Transverse colon (tissue), 4 donors: ENCODE results near the gene MDGA2. TPM values are rescaled to one million over a fixed set of nuclear protein-coding genes. Genes with fewer than 3 reads are reported as not detected.

Experiments
- DNase-seq: peaks from one replicate; pipeline ENCODE4 v3.0.0-alpha.2; 2019
- H3K27ac ChIP-seq, 4 donors: fragments of 200-600 bp; sonication (generic); 2 replicates each; pipeline ENCODE4 v1.5.1; 2016 to 2018; ENCODE audit warnings: inconsistent platforms in 4 of 4
- H3K27me3 ChIP-seq: fragments of 200-600 bp; sonication (generic); 2 replicates; pipeline ENCODE4 v1.5.1; 2017; ENCODE audit warnings: inconsistent platforms
- H3K36me3 ChIP-seq, 4 donors: fragments of 200-600 bp; sonication (generic); 2 replicates each; pipeline ENCODE4 v1.5.1; 2017 to 2019; ENCODE audit warnings: inconsistent platforms in 4 of 4
- H3K4me1 ChIP-seq, 4 donors: fragments of 200-600 bp; sonication (generic); 2 replicates each; pipeline ENCODE4 v1.5.1; 2017 to 2020; ENCODE audit warnings: inconsistent platforms in 4 of 4
- H3K4me3 ChIP-seq, 4 donors: fragments of 200-600 bp; sonication (generic); 1 replicate in 1 of 4; 2 replicates in 3 of 4; pipeline versions ENCODE4 v1.5.1 to v1.6.1; 2017 to 2019; ENCODE audit warnings: inconsistent platforms in 4 of 4
- H3K9me3 ChIP-seq, 2 donors: fragments of 200-600 bp; sonication (generic); 2 replicates each; pipeline ENCODE4 v1.5.1; 2017 to 2019; ENCODE audit warnings: inconsistent platforms in 2 of 2
- CTCF ChIP-seq, 5 experiments: fragments of 200-600 bp in 3 of 5; fragments of 450-650 bp in 2 of 5; sonication (generic) in 3 of 5; IDR thresholded peaks; 1 replicate in 2 of 5; 2 replicates in 3 of 5; pipeline ENCODE4 v1.5.1; 2016 to 2017; ENCODE audit warnings: antibody characterized with exemption in 5 of 5, inconsistent platforms in 3 of 5, mild to moderate bottlenecking in 2 of 5, moderate library complexity in 1 of 5
- EP300 ChIP-seq: sonication (generic); formaldehyde crosslinking; IDR thresholded peaks from one replicate; pipeline ENCODE4 v1.6.1; 2017; ENCODE audit warnings: antibody characterized with exemption, low read depth
- POLR2A ChIP-seq: fragments of 450-650 bp; IDR thresholded peaks from one replicate; pipeline ENCODE4 v1.6.1; 2016; ENCODE audit warnings: antibody characterized with exemption, mild to moderate bottlenecking, moderate library complexity
- POLR2AphosphoS5 ChIP-seq, 3 donors: sonication (generic); formaldehyde crosslinking; IDR thresholded peaks; one replicate each; pipeline ENCODE4 v1.6.1; 2016; ENCODE audit warnings: antibody characterized with exemption in 3 of 3
- WGBS, 2 donors: methylation state at CpG; one replicate each; pipeline ENCODE4 v1.1.5; 2018; ENCODE audit warnings: low coverage in 1 of 2; 5-methylcytosine and 5-hydroxymethylcytosine counted together
- in situ Hi-C, 4 donors: fragments of 200-750 bp; cut with MboI; loops; one replicate each; pipeline versions ENCODE4 v1.15.0 to v1.15.1; 2017; ENCODE audit warnings: low sequenced_read_pairs in 3 of 4, low pct_ligation_motif_present in 1 of 4, low pct_unique_long_range_greater_than_20kb in 1 of 4
- intact Hi-C: fragments of 100-400 bp; cut with DNase I; formaldehyde crosslinking; loops from one replicate; pipeline ENCODE4 v1.15.1; 2023; ENCODE audit warnings: low total_unique reads
- total RNA-seq, 4 donors: library from RNA; depleted of rRNA; stranded (reverse); fragments of >200 nt; gene quantifications; one replicate each; pipeline ENCODE4 v1.1.0, GENCODE V29; 2016

MDGA2 gene
- total RNA-seq, 4 donors from 2014 or later, result not detected

DNA sequence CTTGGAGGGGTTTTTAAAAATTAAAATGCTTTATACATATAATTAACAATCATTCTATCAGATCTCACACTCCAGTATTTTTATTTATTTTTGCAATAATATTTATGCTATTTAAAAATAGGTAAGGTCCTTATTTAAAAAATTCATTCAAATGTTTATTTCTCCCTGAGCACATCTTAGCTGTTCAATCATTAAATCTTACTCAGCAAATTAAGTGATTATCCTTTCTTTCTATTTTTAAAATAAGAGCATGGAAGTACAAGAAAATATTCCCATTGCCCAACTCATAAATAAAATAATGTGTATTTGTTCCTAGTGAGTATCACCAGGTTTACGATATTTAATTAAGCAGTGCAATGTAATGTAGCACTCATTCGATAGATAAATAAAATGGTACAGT lies 666.7 kb downstream of the MDGA2 start:
- Histone ChIP-seq H3K4me1 (no peaks in the 10 kb centered on the region), H3K27ac (no peak overlapping the region), H3K4me3 (no peak overlapping the region), H3K36me3 (no peaks in the 10 kb centered on the region), H3K9me3 (no peaks in the 10 kb centered on the region), H3K27me3 (no peaks in the 10 kb centered on the region)
- TF ChIP-seq CTCF (IDR thresholded peaks at IDR 0.05) (no peak), POLR2A (no peak), EP300 (no peak), POLR2AphosphoS5 (IDR thresholded peaks at IDR 0.05) (no peak)
- no peak for DNase-seq
- in situ Hi-C loops, result no loop called here
- 69 to 87% methylated on average over 2 of the region's 2 CpGs for WGBS, 2 donors
- intact Hi-C loops, result no loop called here

DNA sequence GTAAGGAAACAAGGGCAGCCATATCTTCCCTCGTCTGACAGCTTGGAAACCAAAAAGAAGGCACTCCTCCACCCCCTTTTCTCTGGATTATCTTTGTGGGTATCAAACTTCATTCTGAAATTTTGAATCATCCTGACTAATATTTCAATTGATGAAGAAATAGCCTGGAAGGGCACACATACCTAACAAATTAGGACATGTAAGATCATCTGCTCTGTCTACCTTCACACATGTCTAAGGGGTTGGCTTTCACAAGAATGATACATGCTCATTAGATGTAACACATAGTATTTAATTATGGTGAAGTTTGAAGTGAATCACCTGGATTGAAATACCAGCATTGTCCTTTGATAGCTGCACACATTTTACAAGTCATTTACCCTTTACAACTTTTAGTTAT lies 675.7 kb downstream of the MDGA2 start:
- DNase-seq, result no peak

GRCh38 chr14:46989566-46989965 lies 685.8 kb downstream of the MDGA2 start:
- H3K27ac ChIP-seq, result no peak overlapping the region
- no peak for DNase-seq
- H3K9me3 ChIP-seq, result no peaks in the 10 kb centered on the region
- intact Hi-C loops (no loop called here), in situ Hi-C loops (no loop called here)
- no peaks in the 10 kb centered on the region for H3K27me3 ChIP-seq
- H3K36me3 ChIP-seq, result no peaks in the 10 kb centered on the region
- H3K4me1 ChIP-seq, result no peaks in the 10 kb centered on the region
- TF ChIP-seq EP300, result no peak
- TF ChIP-seq POLR2A, result no peak
- no peak for TF ChIP-seq POLR2AphosphoS5 (IDR thresholded peaks at IDR 0.05)
- no peak for TF ChIP-seq CTCF (IDR thresholded peaks at IDR 0.05)
- no peak overlapping the region for H3K4me3 ChIP-seq

More for the DNA sequence above, 675.7 kb downstream of the MDGA2 start:
- TF ChIP-seq CTCF (IDR thresholded peaks at IDR 0.05), result no peak
- no peak for TF ChIP-seq EP300
- no peak for TF ChIP-seq POLR2A
- no peak for TF ChIP-seq POLR2AphosphoS5 (IDR thresholded peaks at IDR 0.05)
- Histone ChIP-seq H3K9me3 (no peaks in the 10 kb centered on the region), H3K27me3 (no peaks in the 10 kb centered on the region), H3K36me3 (no peaks in the 10 kb centered on the region), H3K4me1 (no peaks in the 10 kb centered on the region), H3K4me3 (no peak overlapping the region), H3K27ac (no peak overlapping the region)
- in situ Hi-C loops (no loop called here), intact Hi-C loops (no loop called here)
- 55% methylated on average over 1 of the region's 1 CpG for WGBS, 2 donors

- in situ Hi-C loops, result no loop called here
- TF ChIP-seq CTCF (IDR thresholded peaks at IDR 0.05) (no peak), POLR2A (no peak), POLR2AphosphoS5 (IDR thresholded peaks at IDR 0.05) (no peak)
These were observed 687.1 kb downstream of the MDGA2 start for GRCh38 chr14:46988312-46988711.

More at GRCh38 chr14:46988312-46988711, 687.1 kb downstream of the MDGA2 start:
- Histone ChIP-seq H3K4me1 (no peaks in the 10 kb centered on the region), H3K27ac (no peak overlapping the region), H3K9me3 (no peaks in the 10 kb centered on the region), H3K27me3 (no peaks in the 10 kb centered on the region), H3K36me3 (no peaks in the 10 kb centered on the region), H3K4me3 (no peak overlapping the region)
- DNase-seq, result no peak
- 64 to 76% methylated on average over 4 of the region's 4 CpGs for WGBS, 2 donors
- intact Hi-C loops, result no loop called here
